ENCODE data around the gene PRDM10.

PRDM10 gene

GRCh38 chr11:129894278-129895125 is 108.1 kb downstream of the PRDM10 start:
- DNase-seq (ENCODE audit: low read depth): peak; percentile 11

DNA sequence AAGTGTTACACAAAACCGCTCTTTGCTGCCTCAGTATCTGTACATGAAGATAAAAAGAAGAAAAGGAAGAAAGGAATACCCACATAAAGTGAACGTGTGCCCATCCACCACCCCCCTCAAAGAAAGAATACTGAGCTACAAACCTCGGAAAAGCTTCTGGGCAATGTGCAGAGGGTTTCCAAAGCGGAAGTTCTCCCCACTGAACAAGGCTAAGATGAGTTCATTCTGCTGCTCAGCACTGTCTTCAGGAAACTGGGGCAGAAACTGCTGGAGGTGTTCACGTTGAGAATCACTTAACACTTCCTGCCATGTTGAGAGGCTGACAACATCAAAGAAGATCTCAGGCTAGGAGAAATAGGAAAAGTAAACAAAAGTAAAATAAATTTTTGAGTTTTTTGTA is 114.2 kb downstream of the PRDM10 start:
- no peak for DNase-seq (ENCODE audit: low read depth)

- DNase-seq (ENCODE audit: low read depth): no peak
Measured at GRCh38 chr11:129885381-129885780, 117.3 kb downstream of the PRDM10 start.

DNA sequence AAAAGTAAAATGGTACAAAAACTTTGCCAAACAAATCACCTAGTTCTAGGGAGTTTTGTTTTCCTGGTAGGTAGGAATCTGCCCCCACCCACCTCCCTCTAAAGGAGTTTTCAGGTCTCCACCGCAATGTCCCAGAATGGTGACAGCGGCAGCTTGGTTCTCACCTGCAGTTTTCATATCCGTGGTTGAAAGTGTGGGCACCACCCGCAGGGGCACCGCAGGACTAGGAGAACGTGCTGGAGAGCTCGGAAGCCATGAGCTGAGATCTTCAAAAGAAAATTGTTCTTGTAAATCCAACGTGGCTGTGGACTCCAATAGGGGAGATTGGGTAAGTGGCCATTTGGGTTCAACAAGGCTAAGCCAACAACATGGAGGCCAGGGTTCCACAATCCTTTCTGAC is 118.1 kb downstream of the PRDM10 start:
- no peak for DNase-seq (ENCODE audit: low read depth)

DNA sequence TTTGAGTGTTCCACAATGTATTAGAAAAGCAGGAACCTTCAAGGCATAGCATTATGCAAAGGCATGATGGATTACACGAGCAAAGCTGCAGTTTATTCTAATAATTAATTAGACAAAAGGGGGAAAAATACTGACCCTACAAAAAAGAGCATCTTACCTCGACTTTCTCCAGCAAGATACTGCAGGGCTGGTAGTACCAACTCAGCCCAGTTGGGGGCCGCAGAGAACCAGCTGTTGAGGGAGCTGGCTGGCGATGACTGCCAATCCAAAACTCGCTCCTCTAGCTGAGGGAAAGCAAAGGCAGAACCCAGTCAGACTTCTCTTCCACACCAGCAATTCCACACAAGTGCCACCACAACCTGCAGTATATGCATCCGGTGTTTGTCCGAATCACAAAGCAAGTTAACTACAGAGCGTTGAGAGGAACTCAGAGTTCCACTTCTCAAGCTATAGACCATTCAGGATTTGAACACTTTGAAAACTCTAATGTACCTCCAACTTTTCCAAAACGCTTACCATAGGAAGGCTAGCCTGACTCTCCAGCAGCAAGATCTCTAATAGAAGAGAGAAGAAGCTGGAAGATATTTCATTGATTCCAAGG is 121.0 kb downstream of the PRDM10 start:
- DNase-seq (ENCODE audit: low read depth): peak; percentile 32

- DNase-seq (ENCODE audit: low read depth): no peak
Measured at GRCh38 chr11:129880311-129880710, 122.3 kb downstream of the PRDM10 start.

DNA sequence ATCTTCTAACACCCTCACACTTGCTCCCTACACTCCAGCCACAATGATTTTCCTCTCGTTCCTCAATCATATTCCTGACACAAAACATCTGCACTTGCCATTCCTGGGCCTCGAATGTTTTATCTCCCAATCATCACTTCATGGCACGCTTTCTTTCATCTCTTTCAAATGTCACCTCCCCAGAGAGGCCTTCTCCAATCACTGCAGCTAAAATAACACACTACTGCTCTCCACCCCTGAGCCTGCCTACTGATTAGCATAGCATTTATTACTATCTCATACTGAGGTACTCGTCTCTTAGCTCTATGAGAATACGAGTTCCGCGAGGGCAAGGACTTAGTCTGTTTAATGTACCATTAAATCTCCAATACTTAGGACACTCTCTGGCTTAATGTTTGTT is 130.7 kb downstream of the PRDM10 start:
- no peak for DNase-seq (ENCODE audit: low read depth)

DNA sequence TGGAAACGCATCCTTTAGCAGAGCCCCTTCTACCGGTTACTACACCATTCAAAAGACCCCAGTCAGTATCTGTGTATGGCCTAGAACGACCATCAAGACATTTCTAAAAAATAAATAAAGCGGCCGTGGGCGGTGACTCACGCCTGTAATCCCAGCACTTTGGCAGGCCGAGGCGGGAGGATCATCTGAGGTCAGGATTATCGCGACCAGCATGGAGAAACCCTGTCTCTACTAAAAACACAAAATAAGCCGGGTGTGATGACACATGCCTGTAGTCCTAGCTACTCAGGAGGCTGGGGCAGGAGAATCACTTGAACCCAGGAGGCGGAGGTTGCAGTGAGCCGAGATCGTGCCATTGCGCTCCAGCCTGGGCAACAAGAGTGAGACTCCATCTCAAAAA is 134.0 kb downstream of the PRDM10 start:
- DNase-seq (ENCODE audit: low read depth): peak; percentile 64

DNA sequence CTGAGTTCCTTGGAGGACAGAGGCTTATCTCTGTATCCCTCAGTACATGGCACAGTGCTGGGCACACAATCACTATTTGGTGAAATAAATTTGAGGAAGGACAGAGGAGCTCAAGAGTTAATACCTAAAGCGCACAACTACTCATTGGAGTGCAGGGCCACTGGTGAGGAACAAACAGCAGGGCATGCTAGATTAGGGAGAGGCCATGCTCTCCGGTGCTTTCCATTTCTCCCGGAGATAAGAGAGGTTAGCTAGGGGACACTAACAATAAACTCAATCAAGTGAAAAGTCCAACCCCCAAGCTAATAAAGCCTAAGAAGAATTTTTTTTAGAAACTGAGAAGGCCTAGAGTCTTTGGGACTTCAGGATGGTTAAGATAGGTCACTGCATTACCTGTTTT is 136.3 kb downstream of the PRDM10 start:
- no peak for DNase-seq (ENCODE audit: low read depth)

DNA sequence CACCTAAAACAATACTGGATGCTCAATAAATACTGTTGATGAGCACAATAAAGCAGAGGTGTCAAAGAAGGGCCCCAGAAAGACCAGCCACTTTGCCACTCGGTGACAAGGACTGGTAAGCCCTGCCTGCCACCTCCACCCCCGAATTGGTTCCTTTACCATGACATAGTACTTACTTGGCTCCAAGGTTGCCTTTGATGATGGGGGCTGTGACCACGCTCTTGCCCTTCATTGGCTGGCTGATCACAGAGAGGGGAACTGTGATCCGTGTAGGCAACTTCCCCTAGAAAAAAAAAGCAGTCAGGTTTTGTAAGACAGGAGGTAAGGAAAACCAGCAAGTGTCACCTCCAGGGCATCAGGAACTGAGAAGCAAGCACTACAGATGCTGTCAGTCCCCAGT is 136.9 kb downstream of the PRDM10 start:
- DNase-seq (ENCODE audit: low read depth): no peak

- no peak for DNase-seq (ENCODE audit: low read depth)
Measured at GRCh38 chr11:129864811-129865210, 137.8 kb downstream of the PRDM10 start.

GRCh38 chr11:129861702-129862522 is 140.7 kb downstream of the PRDM10 start:
- DNase-seq (ENCODE audit: low read depth): peak; percentile 92

- no peak for DNase-seq (ENCODE audit: low read depth)
Measured at GRCh38 chr11:129856036-129856435, 146.6 kb downstream of the PRDM10 start.

DNA sequence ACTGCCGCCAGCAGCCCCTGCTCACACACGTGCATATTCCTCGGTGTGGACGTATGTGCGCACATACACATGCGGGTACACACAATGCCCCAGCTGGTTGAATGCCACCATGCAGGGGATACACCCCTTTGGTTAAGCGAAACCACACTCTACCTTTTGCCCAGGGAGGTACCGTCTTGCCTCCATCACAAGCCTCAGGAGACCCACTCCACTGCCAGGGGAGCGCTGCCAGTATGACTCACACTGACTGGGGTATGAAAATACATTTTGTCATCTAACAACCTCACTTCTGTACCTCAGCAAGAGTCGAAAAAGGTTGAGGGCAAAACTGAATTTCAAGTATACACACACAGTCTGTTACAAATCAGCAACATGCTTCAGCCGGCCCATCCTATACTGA is 147.5 kb downstream of the PRDM10 start:
- DNase-seq (ENCODE audit: low read depth): no peak

GRCh38 chr11:129854232-129854805 is 148.3 kb downstream of the PRDM10 start:
- no peak for DNase-seq (ENCODE audit: low read depth)

DNA sequence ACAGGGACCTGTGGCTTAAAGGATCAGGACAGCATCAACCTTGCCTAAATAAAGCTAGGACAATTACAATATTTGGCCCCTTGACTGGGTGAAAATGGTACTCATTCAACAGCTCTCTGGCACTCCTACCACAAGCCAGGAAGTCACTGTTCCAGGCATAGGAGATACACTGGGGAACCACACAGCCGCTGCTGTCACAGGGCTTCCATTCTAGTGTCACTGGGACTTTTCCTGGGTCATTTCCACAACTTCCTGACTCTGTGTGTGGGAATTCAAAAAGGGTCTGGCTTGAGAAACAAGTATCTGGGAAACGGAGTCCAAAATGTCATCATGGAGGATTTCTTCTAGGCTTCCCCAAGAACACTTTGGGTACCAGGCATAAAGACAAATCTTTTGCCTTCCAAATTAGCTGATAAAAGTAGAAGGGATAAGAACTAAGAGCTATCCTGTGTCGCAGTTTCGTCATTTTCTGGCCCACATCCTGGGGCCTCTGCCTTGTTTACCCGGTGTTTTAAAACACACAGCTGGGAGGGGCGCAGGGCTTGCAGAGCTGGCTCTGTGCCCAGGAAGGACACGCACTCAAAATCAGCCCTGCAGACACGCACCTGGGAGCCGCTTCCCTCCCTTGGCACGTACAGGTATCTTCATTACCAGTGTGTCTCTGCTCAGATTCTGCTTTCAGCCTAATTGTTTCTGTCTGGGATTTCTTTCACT is 149.0 kb downstream of the PRDM10 start:
- peak; percentile 69 for DNase-seq (ENCODE audit: low read depth)

- peak; percentile 66 for DNase-seq (ENCODE audit: low read depth)
Measured at GRCh38 chr11:129852125-129852740, 150.4 kb downstream of the PRDM10 start.
